ENCODE results near the gene ARHGAP5. TPM values are rescaled to one million over a fixed set of nuclear protein-coding genes. Genes with fewer than 3 reads are reported as not detected.

ARHGAP5 gene
- total and polyA plus RNA-seq, 7 donors, result 12.8 to 81.8 (median 56.9) TPM

GRCh38 chr14:32190673-32191072 lies 113.6 kb downstream of the ARHGAP5 start:
- no peak overlapping the region for H3K27ac ChIP-seq
- no peak for ATAC-seq
- H3K36me3 ChIP-seq (ENCODE audit: insufficient read depth in 1 of 2, low read depth in 1 of 2), result no peaks in the 10 kb centered on the region
- peaks cover 0 to 3% (median 0%) of the 10 kb centered on the region in 3 donors for H3K27me3 ChIP-seq (ENCODE audit: insufficient read depth in 3 of 3, low read length in 2 of 3)
- no peaks in the 10 kb centered on the region for H3K9me3 ChIP-seq
- no peak overlapping the region for H3K4me3 ChIP-seq
- DNase-seq, result no peak
- TF ChIP-seq, protein P1, sequence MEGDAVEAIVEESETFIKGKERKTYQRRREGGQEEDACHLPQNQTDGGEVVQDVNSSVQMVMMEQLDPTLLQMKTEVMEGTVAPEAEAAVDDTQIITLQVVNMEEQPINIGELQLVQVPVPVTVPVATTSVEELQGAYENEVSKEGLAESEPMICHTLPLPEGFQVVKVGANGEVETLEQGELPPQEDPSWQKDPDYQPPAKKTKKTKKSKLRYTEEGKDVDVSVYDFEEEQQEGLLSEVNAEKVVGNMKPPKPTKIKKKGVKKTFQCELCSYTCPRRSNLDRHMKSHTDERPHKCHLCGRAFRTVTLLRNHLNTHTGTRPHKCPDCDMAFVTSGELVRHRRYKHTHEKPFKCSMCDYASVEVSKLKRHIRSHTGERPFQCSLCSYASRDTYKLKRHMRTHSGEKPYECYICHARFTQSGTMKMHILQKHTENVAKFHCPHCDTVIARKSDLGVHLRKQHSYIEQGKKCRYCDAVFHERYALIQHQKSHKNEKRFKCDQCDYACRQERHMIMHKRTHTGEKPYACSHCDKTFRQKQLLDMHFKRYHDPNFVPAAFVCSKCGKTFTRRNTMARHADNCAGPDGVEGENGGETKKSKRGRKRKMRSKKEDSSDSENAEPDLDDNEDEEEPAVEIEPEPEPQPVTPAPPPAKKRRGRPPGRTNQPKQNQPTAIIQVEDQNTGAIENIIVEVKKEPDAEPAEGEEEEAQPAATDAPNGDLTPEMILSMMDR (IDR thresholded peaks at IDR 0.05), result no peak
- intact Hi-C loops (cut with DNase I), result no loop called here
- H3K4me1 ChIP-seq, result no peaks in the 10 kb centered on the region
- 62 to 70% (median 63%) methylated on average over 3 of the region's 3 CpGs for WGBS, 3 donors

DNA sequence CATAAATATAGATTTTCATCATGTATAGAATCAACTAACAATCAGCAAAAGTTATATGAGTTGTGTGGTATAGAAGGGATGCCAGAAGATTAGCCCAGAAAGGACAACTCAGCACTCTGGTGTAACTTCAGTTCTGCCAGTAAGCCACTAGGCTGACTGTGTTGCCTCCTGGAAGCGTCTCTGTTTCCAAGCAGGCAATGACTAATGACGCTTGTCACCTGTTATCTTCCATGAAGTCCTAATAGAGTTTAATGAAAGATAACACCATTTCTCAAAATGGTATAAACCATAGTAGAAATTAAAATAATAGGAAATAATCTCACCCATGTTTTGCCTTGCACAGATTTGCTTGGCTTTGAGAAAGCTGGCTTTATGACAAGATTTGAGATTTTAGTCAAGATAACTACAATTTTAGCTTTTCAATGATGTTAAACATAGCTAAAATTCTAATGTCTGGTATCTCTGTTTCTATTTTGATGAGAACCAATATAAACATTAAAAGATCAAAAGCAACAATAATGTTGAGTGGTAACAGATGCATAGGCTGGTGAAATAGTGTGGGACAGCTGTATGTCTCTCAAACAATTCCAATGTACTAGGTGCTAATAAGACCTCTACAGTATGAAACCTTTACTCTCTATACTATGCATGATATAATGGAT lies 115.7 kb downstream of the ARHGAP5 start:
- peaks cover 0 to 3% (median 0%) of the 10 kb centered on the region in 3 donors for H3K27me3 ChIP-seq (ENCODE audit: insufficient read depth in 3 of 3, low read length in 2 of 3)
- no peaks in the 10 kb centered on the region for H3K4me1 ChIP-seq
- H3K27ac ChIP-seq, result no peak overlapping the region
- H3K4me3 ChIP-seq, result no peak overlapping the region
- ATAC-seq, result peak in 2 of 4 donors; percentile 35 to 64
- no peak for DNase-seq
- no peaks in the 10 kb centered on the region for H3K9me3 ChIP-seq
- intact Hi-C loops (cut with DNase I), result no loop called here
- WGBS, 3 donors, result 54 to 81% (median 73%) methylated on average over 2 of the region's 2 CpGs
- H3K36me3 ChIP-seq (ENCODE audit: insufficient read depth in 1 of 2, low read depth in 1 of 2), result no peaks in the 10 kb centered on the region
- TF ChIP-seq, protein P1 (IDR thresholded peaks at IDR 0.05), result no peak

- Histone ChIP-seq H3K4me3 (no peak overlapping the region), H3K27ac (no peak overlapping the region), H3K4me1 (no peaks in the 10 kb centered on the region), H3K36me3 (ENCODE audit: insufficient read depth in 1 of 2, low read depth in 1 of 2) (no peaks in the 10 kb centered on the region), H3K27me3 (ENCODE audit: insufficient read depth in 3 of 3, low read length in 2 of 3) (peaks cover 0 to 3% (median 0%) of the 10 kb centered on the region in 3 donors), H3K9me3 (no peaks in the 10 kb centered on the region)
- ATAC-seq (no peak), DNase-seq (no peak)
- TF ChIP-seq, protein P1 (IDR thresholded peaks at IDR 0.05), result no peak
- intact Hi-C loops (cut with DNase I), result no loop called here
- WGBS, 3 donors, result 81 to 96% (median 82%) methylated on average over 2 of the region's 2 CpGs
Observed at GRCh38 chr14:32193532-32193931, 116.4 kb downstream of the ARHGAP5 start.

DNA sequence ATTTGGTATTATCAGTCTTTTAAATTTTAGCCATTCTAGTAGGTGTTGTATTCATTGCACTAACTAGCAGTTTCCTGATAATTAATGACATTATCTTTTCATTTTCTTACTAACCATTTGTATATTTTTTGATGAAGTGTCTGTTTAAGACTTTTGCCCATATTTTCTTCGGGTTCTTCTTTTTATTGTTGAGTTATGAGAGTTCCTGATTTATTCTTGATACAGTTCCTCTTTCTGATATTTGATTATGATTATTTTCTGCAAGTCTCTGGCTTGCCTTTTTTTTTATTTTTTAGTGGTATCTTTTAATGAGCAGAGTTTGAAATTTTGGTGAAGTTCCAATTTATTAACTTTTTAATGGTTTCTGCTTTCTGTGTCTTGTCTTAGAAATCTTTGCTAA lies 118.5 kb downstream of the ARHGAP5 start:
- no peak for ATAC-seq
- Histone ChIP-seq H3K36me3 (ENCODE audit: insufficient read depth in 1 of 2, low read depth in 1 of 2) (no peaks in the 10 kb centered on the region), H3K4me3 (no peak overlapping the region), H3K4me1 (no peaks in the 10 kb centered on the region), H3K27ac (no peak overlapping the region), H3K9me3 (no peaks in the 10 kb centered on the region), H3K27me3 (ENCODE audit: insufficient read depth in 3 of 3, low read length in 2 of 3) (peaks cover 0 to 3% (median 0%) of the 10 kb centered on the region in 3 donors)
- intact Hi-C loops (cut with DNase I), result no loop called here
- TF ChIP-seq, protein P1 (IDR thresholded peaks at IDR 0.05), result no peak
- 58 to 79% (median 68%) methylated on average over 1 of the region's 1 CpG for WGBS, 3 donors
- DNase-seq, result no peak

DNA sequence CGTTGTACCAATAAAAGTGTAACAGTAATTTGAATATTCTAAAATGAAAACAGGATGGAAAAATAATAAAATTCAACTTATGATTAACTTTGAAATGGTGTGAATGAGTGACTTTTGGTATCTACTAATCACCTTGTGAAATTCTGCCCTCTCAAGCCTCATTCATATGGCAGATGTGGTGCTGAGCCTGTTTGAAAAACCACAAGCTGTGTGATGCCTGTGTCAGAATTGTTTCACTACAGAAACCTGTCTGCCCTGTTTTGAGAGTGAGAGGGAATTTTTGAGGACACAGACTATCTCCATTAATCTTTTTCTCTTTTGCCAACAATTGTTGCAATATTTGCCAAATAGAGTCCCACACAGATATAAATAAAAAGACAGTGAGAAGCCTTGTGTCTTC lies 120.8 kb downstream of the ARHGAP5 start:
- H3K27ac ChIP-seq, result no peak overlapping the region
- no peak for DNase-seq
- no peaks in the 10 kb centered on the region for H3K36me3 ChIP-seq (ENCODE audit: insufficient read depth in 1 of 2, low read depth in 1 of 2)
- peaks cover 5% of the 10 kb centered on the region for H3K4me1 ChIP-seq
- no peak for ATAC-seq
- no peaks in the 10 kb centered on the region for H3K9me3 ChIP-seq
- 44 to 71% (median 50%) methylated on average over 1 of the region's 1 CpG for WGBS, 3 donors
- TF ChIP-seq, protein P1 (IDR thresholded peaks at IDR 0.05), result no peak
- H3K27me3 ChIP-seq (ENCODE audit: insufficient read depth in 3 of 3, low read length in 2 of 3), result peaks cover 0 to 3% (median 0%) of the 10 kb centered on the region in 3 donors
- H3K4me3 ChIP-seq, result no peak overlapping the region
- intact Hi-C loops (cut with DNase I), result no loop called here
